HG03025 (cell line): ENCODE results near the gene MTHFSD.

Experiments used
- ATAC-seq: cut with Tn5 transposase; IDR thresholded peaks from one replicate; pipeline ENCODE4 v1.9.1; 2021; ENCODE audit warnings: mild to moderate bottlenecking, moderate library complexity; ENCODE audit not compliant: unreplicated experiment, low FRiP score

MTHFSD gene

DNA sequence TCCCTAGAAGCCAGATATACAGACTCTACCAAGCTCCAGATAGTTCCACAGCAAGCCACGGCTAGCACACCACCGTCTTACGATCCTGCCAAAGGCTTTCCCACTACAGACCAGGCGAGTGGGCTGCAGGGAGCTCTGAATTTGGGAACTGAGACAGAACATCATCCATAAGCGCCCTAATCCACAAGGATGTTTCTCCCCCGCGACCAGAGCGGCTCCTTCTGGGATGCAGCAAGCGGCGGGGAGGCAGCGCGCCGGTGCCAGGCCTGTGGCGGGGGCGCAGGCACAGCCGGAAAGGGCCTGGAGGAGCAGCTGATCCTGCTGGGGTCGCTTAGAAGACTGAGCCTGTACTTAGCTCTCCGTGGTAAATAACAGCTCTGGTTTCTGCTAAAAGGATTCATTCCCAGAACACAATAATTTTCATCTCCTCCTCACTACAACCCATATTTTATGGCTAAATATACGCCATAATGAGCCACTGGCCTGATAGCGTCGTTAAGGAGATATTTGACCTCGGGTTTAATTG is 60.9 kb downstream of the MTHFSD start:
- no peak for ATAC-seq

DNA sequence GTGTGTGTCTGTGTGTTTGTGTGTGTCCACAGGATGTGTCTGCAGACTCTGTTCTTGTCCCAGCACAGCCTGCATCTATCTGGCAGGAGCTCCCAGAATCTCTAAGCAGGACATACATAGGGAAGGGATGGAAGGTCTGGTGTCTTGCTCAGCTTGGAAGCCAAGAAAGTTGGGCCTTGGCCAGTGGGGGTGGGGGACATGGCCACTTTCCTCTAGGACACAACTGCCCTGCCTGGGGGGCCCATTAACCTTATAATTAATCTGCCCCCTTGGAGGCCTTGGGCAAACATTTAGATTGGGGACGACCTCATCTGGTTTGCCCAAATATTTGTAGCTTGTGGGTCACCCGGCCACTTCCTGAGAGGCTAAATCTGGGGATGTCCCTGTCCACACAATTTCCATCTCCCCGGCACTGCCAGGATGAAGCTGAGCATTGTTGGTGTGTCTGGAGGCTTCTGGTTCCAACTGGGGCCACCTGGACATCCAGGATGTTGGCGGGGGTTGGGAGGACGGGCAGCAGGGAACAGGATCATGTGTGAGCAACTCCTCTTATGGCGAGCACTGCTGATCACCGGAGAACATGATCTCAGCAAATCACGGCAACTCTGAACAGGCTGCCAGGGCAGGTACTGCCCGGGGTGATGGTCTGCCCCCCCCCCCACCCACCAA is 61.9 kb downstream of the MTHFSD start:
- no peak for ATAC-seq

GRCh38 chr16:86492267-86492960 is 62.6 kb downstream of the MTHFSD start:
- no peak for ATAC-seq

DNA sequence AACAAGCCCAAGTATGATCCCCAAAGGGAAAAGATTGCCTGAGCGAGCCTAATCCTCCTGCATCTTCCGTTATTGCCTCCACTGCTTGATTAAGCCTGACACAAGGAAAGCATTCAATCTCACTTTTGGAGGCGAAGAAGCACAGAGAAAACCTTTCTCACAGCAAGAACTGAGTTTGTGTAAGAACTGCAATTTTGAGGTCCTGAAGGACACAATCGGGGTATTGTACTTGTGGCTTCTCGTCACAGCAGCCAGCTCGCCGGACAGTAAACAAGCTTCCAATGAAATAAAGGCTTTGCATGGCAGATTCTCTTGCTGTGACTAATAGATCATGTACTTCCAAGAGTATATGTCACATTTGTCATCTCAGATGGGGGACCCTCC is 63.4 kb downstream of the MTHFSD start:
- ATAC-seq = no peak

DNA sequence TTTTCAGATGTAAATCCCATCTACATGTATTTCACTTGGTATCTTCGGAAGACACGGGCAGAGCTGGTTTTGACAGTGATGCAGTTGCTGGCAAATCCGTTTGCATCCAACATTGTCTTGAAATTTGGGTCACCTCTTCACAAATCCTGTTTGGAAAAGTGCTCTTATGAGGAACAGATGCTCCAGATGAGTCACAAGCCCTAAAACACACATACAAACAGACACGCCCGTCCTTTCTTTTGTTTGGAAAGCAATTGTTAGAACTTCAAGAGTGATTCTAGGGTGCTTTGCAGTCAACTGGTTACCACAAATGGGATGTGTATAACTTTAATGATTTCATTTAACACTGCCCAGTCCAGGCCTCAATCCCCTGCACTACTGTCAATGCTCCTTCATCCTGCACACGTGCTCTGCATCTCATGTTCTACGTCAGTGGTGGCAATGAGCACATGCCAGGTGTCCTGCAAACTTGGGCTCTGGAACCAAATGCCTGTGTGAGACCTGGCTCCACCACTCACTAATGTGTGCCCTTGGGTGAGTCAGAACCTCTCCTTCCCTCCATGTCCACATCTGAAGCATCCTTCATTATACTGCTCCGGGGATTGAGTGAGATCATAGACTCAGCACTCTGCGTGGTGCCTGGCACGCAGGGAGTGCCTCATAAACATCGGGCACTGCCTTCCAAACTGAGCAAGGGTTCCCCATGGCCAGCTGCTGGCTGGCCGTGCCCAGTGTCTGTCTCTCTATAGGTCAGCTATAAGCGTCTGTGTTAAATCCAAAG is 64.0 kb downstream of the MTHFSD start:
- no peak for ATAC-seq

GRCh38 chr16:86485746-86486145 is 69.3 kb downstream of the MTHFSD start:
- no peak for ATAC-seq

DNA sequence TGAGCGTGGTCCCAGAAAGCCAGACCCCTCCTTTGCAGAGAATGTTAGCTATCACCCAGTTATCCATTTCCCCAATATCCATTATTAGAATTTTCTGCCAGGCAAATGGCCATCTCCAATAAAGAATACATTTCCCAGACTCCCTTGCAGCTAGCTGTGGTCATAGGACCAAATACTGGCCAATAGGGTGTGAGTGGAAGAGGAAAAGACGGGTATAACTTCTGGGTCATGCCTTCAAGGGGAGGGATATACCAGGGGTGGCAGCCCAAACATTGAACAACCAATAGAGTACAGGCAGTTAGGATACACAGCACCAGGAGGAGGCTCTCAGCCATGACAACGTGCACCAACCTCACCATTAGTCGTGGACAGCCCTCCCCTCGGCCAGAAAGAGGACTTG is 70.8 kb downstream of the MTHFSD start:
- ATAC-seq = no peak

GRCh38 chr16:86481607-86482006 is 73.4 kb downstream of the MTHFSD start:
- ATAC-seq = no peak

DNA sequence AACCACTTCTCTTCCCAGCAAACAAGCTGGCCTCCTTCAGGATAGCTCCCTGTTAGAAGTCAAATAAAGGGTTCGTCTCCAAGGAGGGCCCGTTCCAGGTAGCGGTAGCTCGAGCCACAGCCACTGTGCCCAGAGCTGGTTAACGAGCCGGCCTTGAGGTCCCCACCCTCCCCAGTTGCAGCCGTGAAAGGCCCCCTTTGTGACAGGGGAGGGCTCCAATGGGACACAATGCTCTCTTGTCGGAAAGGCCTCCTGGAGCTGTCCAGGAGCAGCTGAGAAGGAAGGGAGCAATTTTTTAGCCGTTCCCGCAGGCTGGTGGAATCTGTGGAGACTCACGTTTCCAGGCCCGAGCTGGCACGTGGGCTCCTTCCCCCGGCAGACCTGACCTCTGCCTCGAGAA is 74.6 kb downstream of the MTHFSD start:
- no peak for ATAC-seq
